ENCODE measurements around the gene LINC00305.

GRCh38 chr18:64053246-64053645, 95.6 kb downstream of the LINC00305 start:
- no peak for TF ChIP-seq POLR2A (IDR thresholded peaks at IDR 0.05)
- TF ChIP-seq CTCF (IDR thresholded peaks at IDR 0.05) = no peak

Measured in heart left ventricle (tissue), 13 donors.